NOMO-1 treated with DMSO at 0.1 percent for 48 hours (cell line): ENCODE results near the gene PI4KB.
A peak's percentile ranks its signal among the peaks of the same experiment; 100 is the strongest.
"Not testable (repeated sequence)": the region's sequence is repeated elsewhere in the genome, so short reads cannot be mapped to it uniquely, and the experiment has no call there.

Experiments
- DNase-seq: peaks from one replicate; lab custom pipeline; 2025; ENCODE audit not compliant: unreplicated experiment; lab: John Stamatoyannopoulos, UW

The PI4KB gene

DNA sequence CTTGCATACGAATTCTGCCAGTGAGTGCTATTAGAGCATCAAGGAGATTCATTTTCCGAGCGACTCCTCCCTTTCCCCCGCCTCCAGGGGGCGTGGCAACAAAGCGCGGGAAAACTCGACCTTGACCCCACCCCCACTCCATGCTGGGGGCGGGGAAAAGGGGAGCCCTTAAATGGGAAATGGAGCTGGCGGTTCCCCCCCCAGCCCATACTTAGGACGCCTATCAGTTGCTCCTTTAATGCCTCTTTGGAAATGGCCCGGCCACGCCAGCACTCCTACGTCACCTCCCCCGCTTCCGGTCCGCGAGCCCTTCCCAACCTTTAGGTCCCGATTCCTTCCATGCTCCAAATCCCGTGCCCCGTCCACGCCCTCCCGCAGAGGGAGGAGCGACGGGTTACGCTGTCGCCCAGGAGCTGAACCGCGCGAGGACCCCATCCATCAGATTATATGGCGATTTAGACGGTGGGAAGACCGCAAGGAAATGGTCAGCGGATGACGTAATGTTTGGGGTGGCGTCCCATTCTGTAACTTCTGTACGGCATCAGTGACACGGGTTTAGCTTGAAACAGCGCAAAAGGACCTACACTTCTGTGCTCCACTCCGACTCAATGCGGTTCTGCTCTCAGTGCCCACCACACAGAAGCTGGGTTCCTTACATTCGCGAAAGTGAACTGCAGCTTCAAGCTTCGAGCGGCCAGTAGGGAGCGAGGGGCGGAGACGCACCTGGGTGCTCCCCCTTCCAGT is 45.8 kb downstream of the PI4KB start:
- peak; percentile 95 for DNase-seq

DNA sequence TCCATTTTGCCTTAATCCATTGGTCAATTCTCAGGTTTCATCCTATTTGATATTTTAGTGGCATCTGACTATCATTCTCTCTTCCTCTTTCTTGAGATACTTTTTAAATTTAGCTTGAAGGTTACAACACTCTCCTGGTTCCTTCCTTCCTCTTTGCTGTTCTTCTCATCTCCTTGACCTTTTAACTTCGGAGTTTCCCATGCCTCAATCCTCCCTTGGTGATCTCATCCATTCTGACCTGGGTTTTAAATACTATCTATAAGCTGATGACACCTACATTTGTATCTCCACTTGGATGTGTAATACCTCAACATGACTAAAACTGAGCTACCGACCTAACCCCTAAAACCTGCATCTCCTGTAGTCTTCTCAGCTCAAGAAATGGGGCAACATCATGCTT is 50.0 kb downstream of the PI4KB start:
- peak; percentile 96 for DNase-seq

DNA sequence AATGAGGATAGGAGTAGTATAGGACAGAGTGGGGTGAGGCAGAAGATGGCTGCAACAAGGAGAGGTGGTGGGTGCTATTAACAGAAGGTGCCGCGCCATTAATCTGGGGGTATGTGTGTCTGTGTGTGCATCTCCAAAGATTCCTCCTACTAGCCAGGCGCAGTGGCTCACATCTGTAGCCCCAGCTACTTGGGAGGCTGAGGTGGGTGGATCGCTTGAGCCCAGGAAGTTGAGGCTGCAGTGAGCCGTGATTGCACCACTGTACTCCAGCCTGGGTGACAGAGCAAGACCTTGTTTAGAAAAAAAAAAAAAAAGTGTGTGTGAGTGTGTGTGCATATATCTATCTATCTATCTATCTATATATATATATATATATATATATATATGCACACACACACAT is 51.9 kb downstream of the PI4KB start:
- DNase-seq: not testable (repeated sequence)

GRCh38 chr1:151273924-151274466 is 53.2 kb downstream of the PI4KB start:
- DNase-seq: no peak

- DNase-seq: no peak
Observed at GRCh38 chr1:151267760-151268159, 59.5 kb downstream of the PI4KB start.

- DNase-seq: no peak
Observed at GRCh38 chr1:151266821-151267220, 60.4 kb downstream of the PI4KB start.

DNA sequence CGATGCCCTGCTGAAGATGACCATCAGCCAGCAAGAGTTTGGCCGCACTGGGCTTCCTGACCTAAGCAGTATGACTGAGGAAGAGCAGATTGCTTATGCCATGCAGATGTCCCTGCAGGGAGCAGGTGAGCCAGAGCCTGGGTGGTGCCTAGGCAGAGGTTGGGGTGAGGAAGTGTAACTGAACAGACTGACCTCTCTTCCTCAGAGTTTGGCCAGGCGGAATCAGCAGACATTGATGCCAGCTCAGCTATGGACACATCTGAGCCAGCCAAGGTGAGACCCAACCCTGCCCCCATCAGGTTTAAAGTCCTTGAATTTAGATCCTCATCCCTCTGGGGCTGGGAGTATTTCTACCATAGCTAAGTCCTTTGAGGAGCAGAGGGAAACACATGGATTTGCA is 60.9 kb downstream of the PI4KB start:
- no peak for DNase-seq

GRCh38 chr1:151265446-151266236 is 61.6 kb downstream of the PI4KB start:
- DNase-seq: no peak

DNA sequence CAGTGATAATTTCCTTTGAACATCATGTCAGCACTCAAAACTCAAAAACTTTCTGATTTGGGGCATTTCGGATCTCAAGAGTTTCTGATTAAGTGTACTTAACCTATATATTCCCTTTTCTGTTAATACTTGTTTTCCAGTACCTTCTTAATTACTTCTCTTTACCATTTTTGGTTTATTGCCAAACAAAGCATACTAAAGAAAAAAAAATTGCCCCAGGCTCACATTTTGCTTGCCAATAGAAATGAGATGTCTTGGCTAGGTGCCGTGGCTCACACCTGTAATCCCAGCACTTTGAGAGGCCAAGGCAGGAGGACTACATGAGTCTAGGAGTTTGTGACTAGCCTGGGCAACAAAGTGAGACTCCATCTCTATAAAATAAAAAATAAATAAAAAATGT is 67.9 kb downstream of the PI4KB start:
- DNase-seq: no peak

GRCh38 chr1:151255381-151255780 is 71.8 kb downstream of the PI4KB start:
- no peak for DNase-seq

DNA sequence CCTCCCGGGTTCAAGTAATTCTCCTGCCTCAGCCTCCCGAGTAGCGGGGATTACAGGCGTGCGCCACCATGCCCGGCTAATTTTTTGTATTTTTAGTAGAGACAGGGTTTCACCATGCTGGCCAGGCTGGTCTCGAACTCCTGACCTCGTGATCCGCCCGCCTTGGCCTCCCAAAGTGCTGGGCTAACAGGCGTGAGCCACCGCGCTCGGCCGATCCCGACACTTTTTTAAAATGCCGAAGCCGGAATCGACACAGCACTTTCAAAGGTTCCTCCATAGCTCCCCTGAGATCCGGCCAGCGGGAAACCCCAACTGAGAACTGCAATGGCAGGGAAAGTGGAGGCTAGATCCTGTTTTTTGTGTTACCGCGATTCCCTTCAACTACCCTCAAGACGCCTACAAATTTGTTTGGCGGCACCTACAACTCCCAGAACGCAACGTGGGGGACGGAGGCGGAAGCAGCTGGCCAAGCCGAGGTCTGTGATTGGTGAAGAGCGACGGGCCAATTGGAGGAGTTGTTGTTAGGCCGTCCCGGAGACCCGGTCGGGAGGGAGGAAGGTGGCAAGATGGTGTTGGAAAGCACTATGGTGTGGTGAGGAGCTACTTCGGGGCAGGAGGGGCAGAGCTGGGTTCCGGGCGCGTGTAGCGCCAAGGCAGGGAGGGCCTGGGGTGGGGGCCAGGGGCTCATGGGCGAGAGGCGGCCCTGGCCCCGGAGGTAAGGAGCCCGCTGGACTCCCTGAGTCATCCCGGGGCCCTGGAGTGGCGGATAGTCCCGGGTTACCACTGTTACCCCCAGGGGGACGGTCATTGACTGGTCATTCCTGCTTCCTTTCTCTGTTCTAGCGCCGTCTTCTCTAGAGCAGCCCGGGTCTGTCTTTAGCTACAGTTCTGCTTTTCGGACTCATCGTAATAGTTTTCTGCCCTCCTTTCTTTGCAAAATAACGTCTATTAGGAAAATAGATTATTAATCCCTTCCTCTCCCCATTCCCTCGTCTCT is 72.7 kb downstream of the PI4KB start, which contains the start of gene PSMD4:
Gene PSMD4, plus strand, starts transcription at position 518 of the 997 bp plus-strand sequence. Its CDS starts 49 bp downstream, at position 567.
- peak; percentile 97 for DNase-seq

DNA sequence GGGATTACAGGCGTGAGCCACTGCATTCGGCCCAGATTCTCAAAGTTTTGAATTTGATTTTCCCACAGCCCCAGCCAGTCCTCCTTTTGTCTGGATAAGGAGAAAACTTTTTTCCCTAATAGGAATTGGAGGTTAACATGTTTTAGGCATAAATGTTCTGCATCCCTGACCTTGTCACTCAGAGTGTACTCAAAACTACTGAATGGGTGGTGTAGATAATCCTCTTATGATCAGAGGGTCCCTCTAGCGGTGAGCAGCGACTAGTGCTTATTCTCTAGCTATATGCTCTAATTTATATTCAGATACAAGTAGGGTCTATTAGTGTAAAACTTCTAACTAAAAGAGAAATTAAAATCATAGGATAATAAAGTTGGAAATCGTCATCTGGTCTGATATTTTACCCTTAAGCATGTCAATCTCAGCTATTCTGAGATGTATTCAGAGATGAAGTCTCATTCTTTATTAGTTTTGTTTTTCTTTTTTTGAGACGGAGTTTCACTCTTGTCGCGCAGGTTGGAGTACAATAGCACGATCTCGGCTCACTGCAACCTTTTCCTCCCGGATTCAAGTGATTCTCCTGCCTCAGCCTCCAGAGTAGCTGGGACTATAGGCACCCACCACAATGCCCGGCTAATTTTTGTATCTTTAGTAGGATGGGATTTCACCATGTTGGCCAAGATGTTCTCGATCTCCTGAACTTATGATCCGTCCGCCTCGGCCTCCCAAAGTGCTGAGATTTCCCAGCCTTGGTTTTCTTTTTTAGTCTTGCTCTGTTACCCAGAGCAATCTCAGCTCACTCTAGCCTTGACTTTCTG is 75.4 kb downstream of the PI4KB start:
- peak; percentile 92 for DNase-seq

- DNase-seq: no peak
Observed at GRCh38 chr1:151246786-151247185, 80.4 kb downstream of the PI4KB start.

DNA sequence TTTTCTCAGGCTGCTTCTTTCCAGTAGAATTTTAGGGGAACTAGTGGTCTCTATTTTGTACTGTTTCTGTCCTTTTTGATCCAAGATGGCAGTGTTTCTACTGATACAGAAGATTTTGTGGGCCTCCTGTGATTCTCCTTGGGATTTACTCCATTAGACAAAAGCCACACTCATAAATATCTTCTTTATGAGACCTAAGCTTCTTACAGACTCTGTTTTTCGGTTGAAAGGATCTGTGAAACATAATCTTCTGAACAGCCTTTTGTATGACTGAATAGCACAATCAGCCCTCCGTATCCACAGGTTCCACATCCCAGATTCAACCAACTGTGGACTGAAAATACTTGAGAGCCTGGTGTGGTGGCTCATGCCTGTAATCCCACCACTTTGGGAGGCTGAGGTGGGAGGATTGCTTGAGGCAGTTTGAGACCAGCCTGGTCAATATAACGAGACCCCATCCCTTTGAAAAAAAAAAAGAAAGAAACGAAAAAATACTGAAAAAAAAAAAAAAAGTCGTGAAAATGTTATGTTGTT is 83.5 kb downstream of the PI4KB start:
- no peak for DNase-seq

DNA sequence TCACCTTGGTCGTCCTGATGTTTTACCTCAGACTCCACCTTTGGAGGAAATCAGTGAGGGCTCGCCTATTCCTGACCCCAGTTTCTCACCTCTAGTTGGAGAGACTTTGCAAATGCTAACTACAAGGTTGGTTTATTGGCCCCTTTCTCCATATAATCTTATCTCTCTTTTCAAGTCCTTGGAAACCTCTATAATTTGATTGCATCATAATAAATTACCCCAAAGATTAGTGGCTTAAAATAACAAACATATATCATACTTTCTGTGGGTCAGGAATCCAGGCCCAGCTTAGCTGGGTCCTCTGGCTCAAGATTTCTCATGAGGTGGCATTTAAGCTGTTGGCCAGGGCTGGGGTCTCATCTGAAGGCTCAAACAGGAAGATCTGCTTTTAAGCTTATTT is 84.8 kb downstream of the PI4KB start:
- DNase-seq: no peak
